ENCODE results near the gene ADGRE3.
"Not testable (repeated sequence)": the region's sequence is repeated elsewhere in the genome, so short reads cannot be mapped to it uniquely, and the experiment has no call there.

ADGRE3 gene

GRCh38 chr19:14669940-14670339, 4.7 kb downstream of the ADGRE3 start:
- DNase-seq: no peak

GRCh38 chr19:14661372-14661924, 13.2 kb downstream of the ADGRE3 start:
- DNase-seq: no peak

GRCh38 chr19:14659874-14660489, 14.7 kb downstream of the ADGRE3 start:
- no peak for DNase-seq

DNA sequence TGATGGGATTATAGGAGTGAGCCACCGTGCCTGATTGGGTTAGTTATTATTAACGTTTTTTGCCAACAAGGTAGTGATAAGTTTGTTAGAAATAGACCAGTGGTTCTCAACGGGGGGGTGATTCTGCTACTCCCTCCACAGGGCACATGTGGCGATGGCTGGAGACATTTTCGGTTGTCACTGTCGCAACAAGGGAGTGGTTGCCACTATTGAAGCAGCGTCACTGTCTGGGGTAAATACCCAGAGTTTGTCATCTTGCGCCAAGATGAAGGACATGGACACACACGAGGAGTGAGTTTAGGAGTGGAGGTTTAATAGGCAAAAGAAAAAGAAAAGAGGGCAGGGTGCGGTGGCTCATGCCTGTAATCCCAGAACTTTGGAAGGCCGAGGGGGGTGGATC, 18.9 kb downstream of the ADGRE3 start:
- DNase-seq: no peak

GRCh38 chr19:14654786-14655560, 19.7 kb downstream of the ADGRE3 start:
- DNase-seq: no peak

- DNase-seq: no peak
Measured at GRCh38 chr19:14650161-14650560, 24.5 kb downstream of the ADGRE3 start.

GRCh38 chr19:14649020-14649419, 25.6 kb downstream of the ADGRE3 start:
- no peak for DNase-seq

- DNase-seq: no peak
Measured at GRCh38 chr19:14648506-14648905, 26.1 kb downstream of the ADGRE3 start.

GRCh38 chr19:14639536-14640277, 34.9 kb downstream of the ADGRE3 start:
- no peak for DNase-seq

GRCh38 chr19:14632286-14632685, 42.4 kb downstream of the ADGRE3 start:
- no peak for DNase-seq

DNA sequence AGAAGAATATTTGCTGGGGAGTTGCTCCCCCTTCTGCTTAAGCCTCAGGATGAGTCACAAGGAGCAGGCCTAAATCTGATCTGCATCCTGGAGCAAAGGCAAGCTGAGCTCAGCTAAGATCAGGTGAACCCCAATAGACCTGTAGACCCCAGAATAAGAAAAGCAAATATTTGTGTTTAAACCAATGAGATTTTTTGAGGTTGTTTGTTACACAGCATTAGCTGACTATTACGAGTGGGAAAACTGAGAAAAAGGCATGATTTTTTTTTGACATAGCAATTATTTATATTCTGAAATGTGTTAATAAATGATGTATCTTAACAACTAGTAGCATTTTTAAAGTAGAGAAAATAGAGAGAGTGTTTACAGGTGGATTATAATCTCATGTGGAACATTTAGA, 45.1 kb downstream of the ADGRE3 start:
- no peak for DNase-seq

GRCh38 chr19:14624491-14624890, 50.2 kb downstream of the ADGRE3 start:
- not testable (repeated sequence) for DNase-seq

GRCh38 chr19:14619404-14619803, 55.2 kb downstream of the ADGRE3 start:
- no peak for DNase-seq

DNA sequence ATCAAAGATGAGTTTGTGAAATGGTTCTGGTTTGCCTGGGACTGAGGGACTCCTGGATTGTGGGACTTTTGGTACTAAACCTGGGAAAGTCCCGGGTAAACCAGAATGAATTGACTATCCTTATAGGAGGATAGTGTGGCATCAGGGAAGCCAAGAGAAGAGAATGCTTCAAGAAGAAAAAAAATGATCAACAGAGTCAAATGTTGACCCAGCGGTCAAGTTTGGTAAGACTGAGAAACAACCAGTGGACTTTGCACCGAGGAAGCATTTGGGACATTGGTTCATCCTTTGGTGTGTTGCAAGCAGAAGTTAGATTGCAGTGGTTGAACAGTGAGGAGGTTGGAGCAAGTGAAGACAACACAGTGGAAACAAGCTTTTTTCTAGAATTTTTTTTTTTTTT, 58.2 kb downstream of the ADGRE3 start:
- DNase-seq: no peak

GRCh38 chr19:14615623-14616022, 59.0 kb downstream of the ADGRE3 start:
- no peak for DNase-seq

GRCh38 chr19:14614099-14614412, 60.6 kb downstream of the ADGRE3 start:
- no peak for DNase-seq

DNA sequence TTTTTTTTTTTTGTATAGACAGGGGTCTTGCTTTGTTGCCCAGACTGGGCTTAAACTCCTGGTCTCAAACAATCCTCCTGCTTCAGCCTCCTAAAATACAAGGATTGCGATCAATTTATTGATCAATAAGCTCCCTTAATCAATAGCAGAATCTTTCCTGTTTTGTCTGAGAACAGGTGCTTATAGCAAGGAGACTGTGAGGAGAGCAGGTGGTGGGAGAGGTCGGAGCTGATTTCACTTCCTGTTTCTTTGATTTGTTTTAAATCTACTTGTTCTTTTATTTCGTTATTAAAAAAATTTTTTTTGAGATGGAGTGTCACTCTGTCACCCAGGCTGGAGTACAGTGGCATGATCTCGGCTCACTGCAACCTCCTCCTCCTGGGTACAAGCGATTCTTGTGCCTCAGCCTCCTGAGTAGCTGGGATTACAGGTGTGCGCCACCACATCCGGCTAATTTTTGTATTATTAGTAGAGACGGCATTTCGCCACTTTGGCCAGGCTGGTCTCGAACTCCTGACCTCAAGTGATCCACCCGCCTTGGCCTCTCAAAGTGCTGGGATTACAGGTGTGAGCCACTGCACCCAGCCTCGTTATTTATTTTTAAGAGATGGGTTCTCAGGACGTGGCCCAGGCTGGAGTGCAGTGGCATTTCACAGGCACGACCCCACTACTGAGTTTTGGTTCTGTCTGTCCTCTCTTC, 61.1 kb downstream of the ADGRE3 start:
- not testable (repeated sequence) for DNase-seq

DNA sequence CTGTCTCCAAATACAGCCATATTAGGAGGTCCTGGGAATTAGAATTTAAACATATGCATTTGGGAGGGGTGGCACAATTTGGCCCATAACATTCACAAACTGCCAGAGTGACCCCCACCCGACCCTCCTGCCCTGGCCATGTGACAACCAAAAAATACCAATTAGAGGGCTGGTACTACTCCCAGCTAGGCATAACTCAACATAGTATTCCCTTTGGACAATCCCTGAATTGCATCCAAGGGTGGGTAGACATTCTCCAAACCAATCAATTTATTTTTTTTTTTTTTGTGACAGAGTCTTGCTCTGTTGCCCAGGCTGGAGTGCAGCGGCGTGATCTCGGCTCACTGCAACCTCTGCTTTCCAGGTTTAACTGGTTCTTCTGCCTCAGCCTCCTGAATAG, 62.0 kb downstream of the ADGRE3 start:
- DNase-seq: no peak

DNA sequence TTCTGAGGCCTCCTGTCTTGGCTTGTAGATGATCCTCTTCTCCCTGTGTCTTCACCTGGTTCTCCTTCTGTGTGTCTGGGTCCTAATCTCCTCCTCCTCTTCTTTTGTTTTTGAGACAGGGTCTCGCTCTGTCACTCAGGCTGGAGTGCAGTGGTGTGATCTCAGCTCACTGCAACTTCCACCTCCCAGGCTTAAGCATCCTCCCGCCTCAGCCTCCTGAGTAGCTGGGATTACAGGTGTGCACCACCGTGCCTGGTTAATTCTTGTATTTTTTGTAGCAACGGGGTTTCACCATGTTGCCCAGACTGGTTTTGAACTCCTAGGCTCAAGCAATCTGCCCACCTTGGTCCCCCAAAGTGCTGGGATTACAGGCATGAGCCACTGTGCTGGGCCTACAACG, 62.4 kb downstream of the ADGRE3 start:
- DNase-seq: not testable (repeated sequence)

DNA sequence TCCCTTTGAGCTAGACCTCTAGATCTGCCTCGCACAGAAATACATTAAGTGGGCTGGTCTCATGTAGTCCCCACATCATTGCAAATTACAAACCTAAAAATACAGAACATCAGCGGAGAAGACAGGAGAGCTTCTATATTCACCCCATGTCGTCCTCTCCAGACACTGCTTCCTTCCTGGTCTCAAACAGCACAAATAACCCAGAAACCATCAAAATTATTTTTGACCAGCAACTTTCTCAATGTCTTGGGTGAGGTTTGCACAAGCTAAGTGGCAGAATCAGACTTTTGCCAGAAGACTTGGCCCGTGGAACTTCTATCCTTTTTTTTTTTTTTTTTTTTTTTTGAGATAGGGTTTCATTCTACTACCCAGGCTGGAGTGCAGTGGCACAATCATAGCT, 63.6 kb downstream of the ADGRE3 start:
- no peak for DNase-seq

- no peak for DNase-seq
Measured at GRCh38 chr19:14606627-14607026, 68.0 kb downstream of the ADGRE3 start.

GRCh38 chr19:14603990-14604387, 70.7 kb downstream of the ADGRE3 start:
- DNase-seq: no peak

DNA sequence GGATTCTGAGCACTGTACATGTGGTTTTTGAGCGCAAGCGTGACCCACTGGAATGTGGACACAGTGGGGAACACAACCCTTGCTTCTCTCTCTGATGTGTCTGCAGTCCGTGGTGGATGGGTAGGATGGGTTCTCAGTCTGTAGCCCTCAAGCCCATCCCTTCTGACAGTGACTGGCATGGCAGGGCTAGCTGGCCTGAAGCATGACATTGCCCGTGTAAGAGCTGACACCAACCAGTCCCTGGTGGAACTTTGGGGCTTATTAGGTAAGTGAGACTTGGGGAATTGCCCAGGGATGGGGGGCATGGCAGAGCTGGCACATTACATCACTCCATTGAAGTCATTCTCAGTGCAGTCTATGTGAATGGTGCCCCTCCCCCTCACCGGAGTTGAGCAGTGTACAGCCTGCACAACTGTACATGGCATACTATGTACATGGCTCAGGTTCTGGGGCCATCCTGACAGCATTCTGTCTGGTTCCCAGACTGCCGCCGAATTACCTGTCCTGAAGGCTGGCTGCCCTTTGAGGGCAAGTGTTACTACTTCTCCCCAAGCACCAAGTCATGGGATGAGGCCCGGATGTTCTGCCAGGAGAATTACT, 75.0 kb downstream of the ADGRE3 start:
- DNase-seq: no peak

Data from fibroblast of skin of right quadriceps (primary cell).